H9 (cell line): ENCODE results near the gene SRBD1. TPM values are rescaled to one million over a fixed set of nuclear protein-coding genes. Genes with fewer than 3 reads are reported as not detected.

Source experiments
- DNase-seq: peaks from one replicate; pipeline ENCODE4 v3.0.0-alpha.2; 2017
- H2AFZ ChIP-seq: one replicate; pipeline ENCODE4 v1.6.1; 2013; ENCODE audit warnings: mild to moderate bottlenecking, low read length, control low read depth, moderate library complexity
- H2AK5ac ChIP-seq: 2 replicates; pipeline ENCODE4 v1.6.1; 2013; ENCODE audit warnings: low read length, control low read depth, mixed read lengths; ENCODE audit not compliant: insufficient read length
- H2BK120ac ChIP-seq: one replicate; pipeline ENCODE4 v1.6.1; 2013; ENCODE audit warnings: low read depth, mild to moderate bottlenecking, low read length, control low read depth, inconsistent platforms; ENCODE audit not compliant: poor library complexity, severe bottlenecking
- H2BK12ac ChIP-seq: 2 replicates; pipeline ENCODE4 v1.6.1; 2013; ENCODE audit warnings: low read length, control low read depth, mixed read lengths, low read depth; ENCODE audit not compliant: insufficient read length
- H2BK15ac ChIP-seq: 2 replicates; pipeline ENCODE4 v1.6.1; 2013; ENCODE audit warnings: low read depth, low read length, control low read depth
- H2BK20ac ChIP-seq: one replicate; pipeline ENCODE4 v1.6.1; 2013; ENCODE audit warnings: low read depth, mild to moderate bottlenecking, low read length, control low read depth, inconsistent platforms; ENCODE audit not compliant: poor library complexity, severe bottlenecking
- H2BK5ac ChIP-seq: 2 replicates; pipeline ENCODE4 v1.6.1; 2013; ENCODE audit warnings: low read length, control low read depth, mixed read lengths; ENCODE audit not compliant: insufficient read length
- H3K14ac ChIP-seq: 2 replicates; pipeline ENCODE4 v1.6.1; 2013; ENCODE audit warnings: low read length, control low read depth; ENCODE audit not compliant: insufficient read depth
- H3K18ac ChIP-seq: 2 replicates; pipeline ENCODE4 v1.6.1; 2013; ENCODE audit warnings: low read depth, mild to moderate bottlenecking, mixed read lengths, low read length, control low read depth; ENCODE audit not compliant: insufficient read length
- H3K23ac ChIP-seq: 2 replicates; pipeline ENCODE4 v1.6.1; 2013; ENCODE audit warnings: low read length, control low read depth, mixed read lengths, low read depth; ENCODE audit not compliant: insufficient read length
- H3K23me2 ChIP-seq: 2 replicates; pipeline ENCODE4 v1.6.1; 2013; ENCODE audit warnings: low read depth, mild to moderate bottlenecking, mixed read lengths, low read length, control low read depth; ENCODE audit not compliant: insufficient read length, poor library complexity, severe bottlenecking
- H3K27ac ChIP-seq: 2 replicates; pipeline ENCODE4 v1.5.1; 2013; ENCODE audit warnings: low read length, control low read depth, mixed read lengths, low read depth; ENCODE audit not compliant: insufficient read length
- H3K27me3 ChIP-seq: 2 replicates; pipeline ENCODE4 v1.6.1; 2013; ENCODE audit warnings: low read length, control low read depth, inconsistent platforms; ENCODE audit not compliant: insufficient read depth
- H3K4ac ChIP-seq: 2 replicates; pipeline ENCODE4 v1.6.1; 2013; ENCODE audit warnings: low read depth, mild to moderate bottlenecking, control low read depth, inconsistent platforms, low read length, moderate library complexity
- H3K4me1 ChIP-seq: 2 replicates; pipeline ENCODE4 v1.6.1; 2013; ENCODE audit warnings: low read length, control low read depth, inconsistent platforms; ENCODE audit not compliant: insufficient read depth
- H3K4me2 ChIP-seq: 2 replicates; pipeline ENCODE4 v1.6.1; 2013; ENCODE audit warnings: low read length, control low read depth, mixed read lengths; ENCODE audit not compliant: insufficient read length, insufficient read depth
- H3K56ac ChIP-seq: 2 replicates; pipeline ENCODE4 v1.6.1; 2013; ENCODE audit warnings: low read depth, mild to moderate bottlenecking, mixed read lengths, low read length, control low read depth; ENCODE audit not compliant: insufficient read length
- H3K79me1 ChIP-seq: 2 replicates; pipeline ENCODE4 v1.6.1; 2013; ENCODE audit warnings: low read depth, mild to moderate bottlenecking, moderate library complexity, low read length, control low read depth, inconsistent platforms; ENCODE audit not compliant: insufficient read depth, poor library complexity, severe bottlenecking
- H3K79me2 ChIP-seq: 2 replicates; pipeline ENCODE4 v1.6.1; 2013; ENCODE audit warnings: low read length, control low read depth, inconsistent platforms; ENCODE audit not compliant: insufficient read depth
- H3K9ac ChIP-seq: 2 replicates; pipeline ENCODE4 v1.6.1; 2013; ENCODE audit warnings: low read length, control low read depth, mixed read lengths; ENCODE audit not compliant: insufficient read length; ENCODE audit errors: extremely low read depth
- H3K9me3 ChIP-seq: one replicate; pipeline ENCODE4 v1.6.1; 2013; ENCODE audit warnings: low read depth, low read length, inconsistent platforms; ENCODE audit not compliant: control insufficient read depth
- H3T11ph ChIP-seq: one replicate; pipeline ENCODE4 v1.6.1; 2013; ENCODE audit warnings: mild to moderate bottlenecking, low read length, control low read depth, inconsistent platforms
- H4K20me1 ChIP-seq: one replicate; pipeline ENCODE4 v1.6.1; 2013; ENCODE audit not compliant: control insufficient read depth, insufficient read length, insufficient read depth
- H4K5ac ChIP-seq: 2 replicates; pipeline ENCODE4 v1.6.1; 2013; ENCODE audit warnings: low read depth, mild to moderate bottlenecking, mixed read lengths, low read length, control low read depth; ENCODE audit not compliant: insufficient read length
- H4K8ac ChIP-seq: replicated peaks from 2 replicates; pipeline ENCODE4 v1.6.1; 2013; ENCODE audit warnings: low read length, control low read depth, mixed read lengths, low read depth; ENCODE audit not compliant: insufficient read length
- H4K91ac ChIP-seq: 2 replicates; pipeline ENCODE4 v1.6.1; 2013; ENCODE audit warnings: low read depth, mild to moderate bottlenecking, moderate library complexity, mixed read lengths, low read length, control low read depth; ENCODE audit not compliant: insufficient read length
- H3K27ac Mint-ChIP-seq, 3 experiments: 2 replicates in 2 of 3; 3 replicates in 1 of 3; pipeline ENCODE4 v1.8.0; 2020 to 2021; ENCODE audit warnings: mixed read lengths in 3 of 3, mild to moderate bottlenecking in 1 of 3, moderate library complexity in 1 of 3
- H3K27me3 Mint-ChIP-seq: 2 replicates; pipeline ENCODE4 v1.8.0; 2021; ENCODE audit warnings: low read depth, mild to moderate bottlenecking, moderate library complexity, mixed read lengths
- H3K36me3 Mint-ChIP-seq, 3 experiments: 2 replicates in 2 of 3; 3 replicates in 1 of 3; pipeline ENCODE4 v1.8.0; 2020 to 2021; ENCODE audit warnings: low read depth in 3 of 3, mixed read lengths in 3 of 3; ENCODE audit not compliant: insufficient read depth in 1 of 3
- H3K4me1 Mint-ChIP-seq, 2 experiments: 2 replicates each; pipeline ENCODE4 v1.8.0; 2020; ENCODE audit warnings: mixed read lengths in 2 of 2
- H3K4me3 Mint-ChIP-seq, 2 experiments: 2 replicates in 1 of 2; 3 replicates in 1 of 2; pipeline ENCODE4 v1.8.0; 2020 to 2021; ENCODE audit warnings: mild to moderate bottlenecking in 2 of 2, mixed read lengths in 2 of 2, moderate library complexity in 1 of 2
- H3K9me3 Mint-ChIP-seq, 2 experiments: 2 replicates in 1 of 2; 3 replicates in 1 of 2; pipeline ENCODE4 v1.8.0; 2020; ENCODE audit warnings: mild to moderate bottlenecking in 2 of 2, mixed read lengths in 2 of 2, moderate library complexity in 1 of 2
- CTCF ChIP-seq: fragments of 200-600 bp; sonication (generic); conservative IDR thresholded peaks from 3 replicates; pipeline ENCODE4 v1.8.0; 2021; ENCODE audit warnings: antibody characterized with exemption, mild to moderate bottlenecking
- WGBS: extraction: QIAGEN DNeasy Blood & Tissue Kit; methylation state at CpG from one replicate; pipeline ENCODE4 v1.1.7; 2013; ENCODE audit warnings: missing lambda C conversion rate, low lambda C conversion rate, mixed read lengths; ENCODE audit not compliant: insufficient read length; ENCODE audit errors: extremely low coverage; 5-methylcytosine and 5-hydroxymethylcytosine counted together
- total RNA-seq: library from RNA; stranded (reverse); gene quantifications from 2 replicates; pipeline ENCODE4 v1.2.1, GENCODE V29; 2021

SRBD1 gene
- total RNA-seq, 1 experiment from 2014 or later = 18.3 TPM

DNA sequence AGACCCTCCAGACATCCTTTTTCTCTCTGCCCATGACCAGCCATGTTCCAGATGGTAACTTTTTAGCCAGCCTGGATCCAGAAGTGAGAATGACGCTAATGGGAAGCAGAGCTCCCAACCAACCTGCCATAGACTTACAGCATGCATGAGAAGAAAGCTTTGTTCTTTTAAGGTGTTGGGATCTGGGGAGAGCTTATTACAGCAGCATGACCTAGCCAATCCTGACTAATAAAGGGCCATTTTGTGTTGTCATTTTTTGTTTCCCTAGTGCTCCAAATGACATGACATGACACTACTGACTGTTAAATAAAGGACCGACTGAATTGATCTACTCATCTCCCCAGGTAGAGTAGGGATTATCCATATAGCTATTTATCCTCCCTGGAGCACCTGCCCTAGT is 35.2 kb upstream of the SRBD1 start:
- Histone ChIP-seq H2BK12ac (no peak overlapping the region), H2BK120ac (no peak overlapping the region), H3K14ac (no peak overlapping the region), H3K9ac (no peak overlapping the region), H3K79me2 (no peaks in the 10 kb centered on the region), H4K8ac (no peak overlapping the region), H2BK20ac (no peak overlapping the region), H3K27me3 (peaks cover 20% of the 10 kb centered on the region), H4K5ac (no peak overlapping the region), H2BK15ac (no peak overlapping the region), H4K91ac (no peak overlapping the region), H3K9me3 (no peaks in the 10 kb centered on the region), H3K18ac (no peak overlapping the region), H4K20me1 (no peaks in the 10 kb centered on the region), H3K27ac (no peak overlapping the region), H2BK5ac (no peak overlapping the region), H2AK5ac (no peak overlapping the region), H3T11ph (no peak overlapping the region), H3K4me2 (no peak overlapping the region), H3K23me2 (peaks cover 14% of the 10 kb centered on the region), H3K56ac (no peak overlapping the region), H3K4ac (no peak overlapping the region), H3K4me1 (no peaks in the 10 kb centered on the region), H2AFZ (no peak overlapping the region), H3K23ac (no peak overlapping the region), H3K79me1 (no peaks in the 10 kb centered on the region)
- DNase-seq = no peak
- no peak overlapping the region for H3K27ac Mint-ChIP-seq
- H3K36me3 Mint-ChIP-seq = no peaks in the 10 kb centered on the region
- no peak for TF ChIP-seq CTCF
- no CpG with 5 or more reads among the region's 2 CpGs for WGBS
- no peaks in the 10 kb centered on the region; a peak in 1 of 5 replicates for H3K9me3 Mint-ChIP-seq
- H3K27me3 Mint-ChIP-seq = peaks cover 86% of the 10 kb centered on the region
- H3K4me1 Mint-ChIP-seq = peaks cover 10 to 16% of the 10 kb centered on the region in 2 experiments
- H3K4me3 Mint-ChIP-seq = no peak overlapping the region
